Activated CD8-positive, alpha-beta memory T cell treated with anti-CD3 and anti-CD28 coated beads, Interleukin-2, amount 10 ng/mL, durations not matched to agents 7 days and 5 days (primary cell): ENCODE results near the gene GALR3. TPM values are rescaled to one million over a fixed set of nuclear protein-coding genes. Genes with fewer than 3 reads are reported as not detected.
"Not testable (repeated sequence)": the region's sequence is repeated elsewhere in the genome, so short reads cannot be mapped to it uniquely, and the experiment has no call there.

Source experiments
- ATAC-seq: fragments of 150-1000 bp; cut with Tn5 transposase; one replicate; pipeline ENCODE4 v1.10.0; 2021; ENCODE audit warnings: moderate library complexity
- CTCF ChIA-PET: fragments of 350-600 bp; sonication (Branson Sonifier 250); formaldehyde crosslinking; loops from one replicate; lab custom pipeline; 2021; ENCODE audit warnings: antibody characterized with exemption; lab: Charles Lee
- DNase-seq: peaks from one replicate; pipeline ENCODE4 v3.0.0-alpha.2; 2020
- H3K27ac Mint-ChIP-seq: one replicate; pipeline ENCODE4 v1.8.0; 2021; ENCODE audit warnings: mild to moderate bottlenecking, mixed read lengths
- H3K27me3 Mint-ChIP-seq: one replicate; pipeline ENCODE4 v1.8.0; 2021; ENCODE audit warnings: mixed read lengths
- H3K36me3 Mint-ChIP-seq: one replicate; pipeline ENCODE4 v1.8.0; 2021; ENCODE audit warnings: mild to moderate bottlenecking, mixed read lengths
- H3K4me1 Mint-ChIP-seq: one replicate; pipeline ENCODE4 v1.8.0; 2021; ENCODE audit warnings: mixed read lengths
- H3K4me3 Mint-ChIP-seq: one replicate; pipeline ENCODE4 v1.8.0; 2021; ENCODE audit warnings: mild to moderate bottlenecking, moderate library complexity, mixed read lengths
- H3K9me3 Mint-ChIP-seq: one replicate; pipeline ENCODE4 v1.8.0; 2022; ENCODE audit warnings: low read depth, mixed read lengths
- total RNA-seq, 2 experiments: library from RNA; stranded (reverse); gene quantifications; one replicate each; pipeline ENCODE4 v1.2.3, GENCODE V29; 2021

Gene GALR3
- total RNA-seq, 2 experiments from 2014 or later: not detected

- Mint-ChIP-seq H3K9me3 (no peaks in the 10 kb centered on the region), H3K27me3 (peaks cover 10% of the 10 kb centered on the region), H3K36me3 (no peaks in the 10 kb centered on the region), H3K4me1 (no peaks in the 10 kb centered on the region), H3K27ac (no peak overlapping the region), H3K4me3 (no peak overlapping the region)
- CTCF ChIA-PET: no interaction called here
- ATAC-seq (no peak), DNase-seq (no peak)
These were observed 28.8 kb upstream of the GALR3 start for GRCh38 chr22:37794376-37794775.

- CTCF ChIA-PET: interaction anchor here (0.7 kb wide), 1 partner anchor 18 kb away, joined by 3 read pairs; no protein-coding TSS in a partner anchor
- DNase-seq: no peak
- H3K4me1 Mint-ChIP-seq: no peaks in the 10 kb centered on the region
These were observed 27.1 kb upstream of the GALR3 start for GRCh38 chr22:37796079-37796478.

GRCh38 chr22:37797259-37797658, 25.9 kb upstream of the GALR3 start:
- H3K4me3 Mint-ChIP-seq, H3K9me3 Mint-ChIP-seq, H3K27ac Mint-ChIP-seq, DNase-seq, H3K4me1 Mint-ChIP-seq, ATAC-seq, H3K36me3 Mint-ChIP-seq: not testable (repeated sequence)
- peaks cover 21% of the 10 kb centered on the region for H3K27me3 Mint-ChIP-seq
- CTCF ChIA-PET: interaction anchor here (1.0 kb wide), 1 partner anchor 21 kb away, joined by 4 read pairs; no protein-coding TSS in a partner anchor

More at GRCh38 chr22:37796079-37796478, 27.1 kb upstream of the GALR3 start:
- H3K36me3 Mint-ChIP-seq: no peaks in the 10 kb centered on the region
- no peak overlapping the region for H3K27ac Mint-ChIP-seq
- H3K4me3 Mint-ChIP-seq: no peak overlapping the region
- peaks cover 18% of the 10 kb centered on the region for H3K27me3 Mint-ChIP-seq
- H3K9me3 Mint-ChIP-seq: no peaks in the 10 kb centered on the region
- ATAC-seq: no peak

- H3K9me3 Mint-ChIP-seq: no peaks in the 10 kb centered on the region
- no peak overlapping the region for H3K4me3 Mint-ChIP-seq
- DNase-seq (no peak), ATAC-seq (no peak)
- CTCF ChIA-PET: no interaction called here
- no peak overlapping the region for H3K27ac Mint-ChIP-seq
- H3K36me3 Mint-ChIP-seq: no peaks in the 10 kb centered on the region
- peaks cover 27% of the 10 kb centered on the region for H3K27me3 Mint-ChIP-seq
- peaks cover 5% of the 10 kb centered on the region for H3K4me1 Mint-ChIP-seq
These were observed 25.2 kb upstream of the GALR3 start for GRCh38 chr22:37797874-37798500.

GRCh38 chr22:37799979-37800378, 23.2 kb upstream of the GALR3 start:
- H3K27ac Mint-ChIP-seq, H3K4me3 Mint-ChIP-seq, DNase-seq, ATAC-seq, CTCF ChIA-PET, H3K36me3 Mint-ChIP-seq, H3K9me3 Mint-ChIP-seq: not testable (repeated sequence)
- peaks cover 39% of the 10 kb centered on the region for H3K27me3 Mint-ChIP-seq
- peaks cover 12% of the 10 kb centered on the region for H3K4me1 Mint-ChIP-seq

GRCh38 chr22:37801946-37802309, 21.3 kb upstream of the GALR3 start:
- Mint-ChIP-seq H3K36me3 (no peaks in the 10 kb centered on the region), H3K4me3 (peak overlapping the region; percentile 52), H3K4me1 (peaks cover 26% of the 10 kb centered on the region), H3K9me3 (no peaks in the 10 kb centered on the region), H3K27me3 (peaks cover 56% of the 10 kb centered on the region), H3K27ac (no peak overlapping the region)
- ATAC-seq: no peak
- DNase-seq: no peak
- CTCF ChIA-PET: interaction anchor here (1.6 kb wide), 1 partner anchor 15 kb away, joined by 7 read pairs; no protein-coding TSS in a partner anchor

GRCh38 chr22:37802310-37803194, 20.6 kb upstream of the GALR3 start:
- DNase-seq (no peak), ATAC-seq (no peak)
- Mint-ChIP-seq H3K27ac (no peak overlapping the region), H3K4me1 (peaks cover 27% of the 10 kb centered on the region), H3K36me3 (no peaks in the 10 kb centered on the region), H3K9me3 (no peaks in the 10 kb centered on the region), H3K27me3 (peaks cover 62% of the 10 kb centered on the region), H3K4me3 (peak overlapping the region; percentile 56)
- CTCF ChIA-PET: interaction anchor here (1.6 kb wide), 1 partner anchor 14 kb away, joined by 7 read pairs; no protein-coding TSS in a partner anchor

- CTCF ChIA-PET: interaction anchor here (1.6 kb wide), 1 partner anchor 14 kb away, joined by 7 read pairs; no protein-coding TSS in a partner anchor
- Mint-ChIP-seq H3K9me3 (no peaks in the 10 kb centered on the region), H3K4me3 (peak overlapping the region; percentile 56), H3K4me1 (peaks cover 28% of the 10 kb centered on the region), H3K27ac (no peak overlapping the region), H3K27me3 (peaks cover 60% of the 10 kb centered on the region), H3K36me3 (no peaks in the 10 kb centered on the region)
- DNase-seq (no peak), ATAC-seq (no peak)
These were observed 20.0 kb upstream of the GALR3 start for GRCh38 chr22:37803195-37803638.

GRCh38 chr22:37803639-37804351, 19.4 kb upstream of the GALR3 start:
- Mint-ChIP-seq H3K4me3 (peak overlapping the region; percentile 46), H3K27me3 (peaks cover 62% of the 10 kb centered on the region), H3K36me3 (no peaks in the 10 kb centered on the region), H3K9me3 (no peaks in the 10 kb centered on the region), H3K27ac (no peak overlapping the region), H3K4me1 (peaks cover 30% of the 10 kb centered on the region)
- ATAC-seq (no peak), DNase-seq (no peak)
- CTCF ChIA-PET: interaction anchor here (1.1 to 2.1 kb wide), 3 partner anchors 13 to 197 kb away, joined by 3 to 16 read pairs (median 7); no protein-coding TSS in a partner anchor

- CTCF ChIA-PET: interaction anchor here (0.9 to 2.1 kb wide), 3 partner anchors 14 to 197 kb away, joined by 3 to 16 read pairs (median 3); no protein-coding TSS in a partner anchor
- DNase-seq (no peak), ATAC-seq (no peak)
- Mint-ChIP-seq H3K4me1 (peaks cover 33% of the 10 kb centered on the region), H3K9me3 (no peaks in the 10 kb centered on the region), H3K27ac (no peak overlapping the region), H3K4me3 (peak overlapping the region; percentile 46), H3K36me3 (no peaks in the 10 kb centered on the region), H3K27me3 (peaks cover 62% of the 10 kb centered on the region)
These were observed 18.8 kb upstream of the GALR3 start for GRCh38 chr22:37804352-37804880.

- ATAC-seq: peak; percentile 18
- peaks cover 61% of the 10 kb centered on the region for H3K27me3 Mint-ChIP-seq
- H3K27ac Mint-ChIP-seq: no peak overlapping the region
- CTCF ChIA-PET: interaction anchor here (0.7 to 2.1 kb wide), 4 partner anchors 13 to 198 kb away, joined by 3 to 16 read pairs (median 3); no protein-coding TSS in a partner anchor
- DNase-seq: peak; percentile 77
- H3K36me3 Mint-ChIP-seq: no peaks in the 10 kb centered on the region
- no peaks in the 10 kb centered on the region for H3K9me3 Mint-ChIP-seq
- peaks cover 35% of the 10 kb centered on the region for H3K4me1 Mint-ChIP-seq
- H3K4me3 Mint-ChIP-seq: peak overlapping the region; percentile 69
These were observed 18.0 kb upstream of the GALR3 start for GRCh38 chr22:37804881-37805809.

GRCh38 chr22:37805810-37806277, 17.3 kb upstream of the GALR3 start:
- ATAC-seq (no peak), DNase-seq (no peak)
- no peaks in the 10 kb centered on the region for H3K9me3 Mint-ChIP-seq
- H3K27me3 Mint-ChIP-seq: peaks cover 57% of the 10 kb centered on the region
- peak overlapping the region; percentile 69 for H3K4me3 Mint-ChIP-seq
- no peak overlapping the region for H3K27ac Mint-ChIP-seq
- no peaks in the 10 kb centered on the region for H3K36me3 Mint-ChIP-seq
- peaks cover 35% of the 10 kb centered on the region for H3K4me1 Mint-ChIP-seq
- CTCF ChIA-PET: interaction anchor here (2.1 kb wide), 1 partner anchor 12 kb away, joined by 16 read pairs; no protein-coding TSS in a partner anchor
